ENCODE results near the gene MRPL38. TPM values are rescaled to one million over a fixed set of nuclear protein-coding genes. Genes with fewer than 3 reads are reported as not detected.
"Not testable (repeated sequence)": the region's sequence is repeated elsewhere in the genome, so short reads cannot be mapped to it uniquely, and the experiment has no call there.

The MRPL38 gene
- total and polyA plus RNA-seq, 8 donors = 9.3 to 244 (median 52.2) TPM

- intact Hi-C loops (cut with DNase I; ENCODE audit: low total_unique reads); H3K36me3 ChIP-seq; H3K27me3 ChIP-seq; H3K4me3 ChIP-seq; H3K9me3 ChIP-seq: not testable (repeated sequence)
- Histone ChIP-seq H3K4me1 (peaks cover 11 to 41% (median 34%) of the 10 kb centered on the region in 4 donors), H3K27ac (peak overlapping the region in 4 of 5 donors; percentile 47 to 80 (median 74))
- WGBS, 5 donors = 72 to 84% (median 75%) methylated on average over 4 of the region's 4 CpGs
- peak in 1 of 2 donors; percentile 4 for DNase-seq
These were observed 39.8 kb downstream of the MRPL38 start for GRCh38 chr17:75864887-75865286.

GRCh38 chr17:75864448-75864871 is 40.2 kb downstream of the MRPL38 start:
- WGBS, 5 donors = 23 to 57% (median 47%) methylated on average over 8 of the region's 8 CpGs
- H3K27ac ChIP-seq = peak overlapping the region; percentile 19 to 80 (median 71)

GRCh38 chr17:75861927-75862317 is 42.8 kb downstream of the MRPL38 start:
- Histone ChIP-seq H3K27ac (peak overlapping the region in 4 of 5 donors; percentile 7 to 64 (median 38)), H3K4me3 (no peak overlapping the region), H3K27me3 (no peaks in the 10 kb centered on the region), H3K9me3 (no peaks in the 10 kb centered on the region), H3K36me3 (no peaks in the 10 kb centered on the region), H3K4me1 (peaks cover 5 to 47% (median 19%) of the 10 kb centered on the region in 4 donors)
- WGBS, 5 donors = 71 to 83% (median 79%) methylated on average over 9 of the region's 9 CpGs
- intact Hi-C loops (cut with DNase I; ENCODE audit: low total_unique reads) = no loop called here
- peak in 2 of 3 donors; percentile 36 to 45 for TF ChIP-seq POLR2AphosphoS5 (IDR thresholded peaks at IDR 0.05)
- TF ChIP-seq CTCF (IDR thresholded peaks at IDR 0.05) = no peak
- no peak for DNase-seq

More at GRCh38 chr17:75864448-75864871, 40.2 kb downstream of the MRPL38 start:
- Histone ChIP-seq H3K4me3 (no peak overlapping the region), H3K4me1 (peaks cover 6 to 38% (median 30%) of the 10 kb centered on the region in 4 donors), H3K27me3 (no peaks in the 10 kb centered on the region), H3K36me3 (no peaks in the 10 kb centered on the region), H3K9me3 (no peaks in the 10 kb centered on the region)
- DNase-seq = peak; percentile 53 to 93
- intact Hi-C loops (cut with DNase I; ENCODE audit: low total_unique reads) = no loop called here
- TF ChIP-seq EP300 (IDR thresholded peaks at IDR 0.05) = no peak
- TF ChIP-seq POLR2A (IDR thresholded peaks at IDR 0.05) = no peak
- TF ChIP-seq POLR2AphosphoS5 (IDR thresholded peaks at IDR 0.05) = peak; percentile 43 to 75 (median 73)
- no peak for TF ChIP-seq CTCF (IDR thresholded peaks at IDR 0.05)

- peak overlapping the region in 4 of 5 donors; percentile 35 to 78 (median 70) for H3K27ac ChIP-seq
- intact Hi-C loops (cut with DNase I; ENCODE audit: low total_unique reads); H3K9me3 ChIP-seq; H3K27me3 ChIP-seq; H3K4me3 ChIP-seq; H3K36me3 ChIP-seq; DNase-seq: not testable (repeated sequence)
- H3K4me1 ChIP-seq = peaks cover 17 to 48% (median 21%) of the 10 kb centered on the region in 4 donors
- 74 to 84% (median 80%) methylated on average over 10 of the region's 10 CpGs for WGBS, 5 donors
These were observed 45.3 kb downstream of the MRPL38 start for GRCh38 chr17:75859358-75859757.

GRCh38 chr17:75856062-75856756 is 48.5 kb downstream of the MRPL38 start:
- intact Hi-C loops (cut with DNase I; ENCODE audit: low total_unique reads) = no loop called here
- DNase-seq = peak in 1 of 2 donors; percentile 33
- 1 to 3% (median 2%) methylated on average over 11 to 24 of the region's 24 CpGs for WGBS, 5 donors

More at GRCh38 chr17:75856062-75856756, 48.5 kb downstream of the MRPL38 start:
- Histone ChIP-seq H3K36me3 (peaks cover 3 to 17% (median 14%) of the 10 kb centered on the region in 4 donors), H3K9me3 (no peaks in the 10 kb centered on the region), H3K27ac (peak overlapping the region; percentile 95 to 100 (median 99)), H3K27me3 (no peaks in the 10 kb centered on the region), H3K4me1 (peaks cover 33 to 68% (median 40%) of the 10 kb centered on the region in 4 donors), H3K4me3 (peak overlapping the region; percentile 67 to 90 (median 85))
- TF ChIP-seq CTCF (IDR thresholded peaks at IDR 0.05) = no peak
- TF ChIP-seq EP300 (IDR thresholded peaks at IDR 0.05) = no peak
- no peak for TF ChIP-seq POLR2AphosphoS5 (IDR thresholded peaks at IDR 0.05)
- TF ChIP-seq POLR2A (IDR thresholded peaks at IDR 0.05) = no peak
